GM12878 (cell line): Measurements from ENCODE around the gene NSL1. TPM values are rescaled to one million over a fixed set of nuclear protein-coding genes. Genes with fewer than 3 reads are reported as not detected.

Source experiments
- ATAC-seq: fragments of 200-7000 bp; cut with Tn5 transposase; 3 replicates; pipeline ENCODE4 v1.9.1; 2020; ENCODE audit warnings: mild to moderate bottlenecking, moderate library complexity
- BruUV-seq: library from RNA; stranded (reverse); fragments of 400-500 nt; replicated peaks from 2 replicates; lab custom pipeline; 2021; lab: Mats Ljungman, UMichigan
- CTCF ChIA-PET: fragments of 300-600 bp; sonication (Branson Sonifier 250); formaldehyde crosslinking; extraction: SDS; loops from one replicate; lab custom pipeline; 2021; ENCODE audit warnings: inconsistent platforms; lab: Yijun Ruan, JAX
- POLR2A ChIA-PET: fragments of 350-600 bp; formaldehyde crosslinking; extraction: SDS; loops from one replicate; lab custom pipeline; 2021; ENCODE audit warnings: inconsistent platforms; lab: Charles Lee
- RAD21 ChIA-PET: fragments of 300-600 bp; sonication (Branson Sonifier 250); formaldehyde crosslinking; loops from one replicate; lab custom pipeline; 2023; ENCODE audit warnings: antibody characterized with exemption; ENCODE audit not compliant: unreplicated experiment; lab: Charles Lee
- SMC1A ChIA-PET: fragments of 300-600 bp; sonication (Branson Sonifier 250); formaldehyde crosslinking; loops from one replicate; lab custom pipeline; 2023; ENCODE audit not compliant: unreplicated experiment, uncharacterized antibody; lab: Charles Lee
- DNase-seq: peaks from one replicate; pipeline ENCODE4 v3.0.0-alpha.2; 2011; ENCODE audit warnings: low read depth, low spot score
- FAIRE-seq: peaks from 3 replicates; lab custom pipeline; 2011; peaks lifted over from hg19 to GRCh38; lab: Jason Lieb, UNC
- H2AFZ ChIP-seq: 2 replicates; pipeline ENCODE4 v1.6.0; 2011; ENCODE audit warnings: low read depth, low read length, control low read depth; ENCODE audit not compliant: control insufficient read depth
- H3K27ac ChIP-seq: 2 replicates; pipeline ENCODE4 v1.5.1; 2011; ENCODE audit warnings: control low read depth; ENCODE audit not compliant: control insufficient read depth, insufficient read depth
- H3K27me3 ChIP-seq, 2 experiments: replicated peaks in 1 of 2; 2 replicates each; pipeline versions ENCODE4 v1.6.0 to v1.6.1; 2011; ENCODE audit warnings: low read length in 1 of 2; ENCODE audit not compliant: control insufficient read depth in 2 of 2, insufficient read depth in 2 of 2
- H3K36me3 ChIP-seq, 2 experiments: 2 replicates each; pipeline ENCODE4 v1.5.1; 2011; ENCODE audit warnings: low read length in 1 of 2; ENCODE audit not compliant: control insufficient read depth in 2 of 2, insufficient read depth in 2 of 2
- H3K4me1 ChIP-seq: 2 replicates; pipeline ENCODE4 v1.6.1; 2011; ENCODE audit warnings: mild to moderate bottlenecking, low read length, moderate library complexity, mixed read lengths; ENCODE audit not compliant: control insufficient read depth, insufficient read depth
- H3K4me2 ChIP-seq: 2 replicates; pipeline ENCODE4 v1.6.0; 2011; ENCODE audit warnings: control low read depth; ENCODE audit not compliant: control insufficient read depth, insufficient read depth
- H3K4me3 ChIP-seq: fragments of 200-600 bp; sonication (generic); 2 replicates; pipeline ENCODE4 v1.5.1; 2016
- H3K79me2 ChIP-seq: 2 replicates; pipeline ENCODE4 v1.6.0; 2011; ENCODE audit warnings: low read length; ENCODE audit not compliant: control insufficient read depth, insufficient read depth
- H3K9ac ChIP-seq: 2 replicates; pipeline ENCODE4 v1.8.0; 2011; ENCODE audit warnings: low read length, control low read depth, mixed read lengths; ENCODE audit not compliant: control insufficient read depth, insufficient read depth
- H3K9me3 ChIP-seq: replicated peaks from 3 replicates; pipeline ENCODE4 v1.5.1; 2011; ENCODE audit warnings: mild to moderate bottlenecking, low read length; ENCODE audit not compliant: control insufficient read depth, insufficient read depth
- H4K20me1 ChIP-seq: 2 replicates; pipeline ENCODE4 v1.6.0; 2011; ENCODE audit not compliant: control insufficient read depth, insufficient read depth
- BHLHE40 ChIP-seq, 2 experiments: fragments of 450-650 bp in 1 of 2; IDR thresholded peaks; 2 replicates each; pipeline ENCODE4 v1.6.1; 2011 to 2017; ENCODE audit warnings: low read depth in 2 of 2, borderline replicate concordance in 1 of 2, improper control_type of control experiment in 1 of 2, low read length in 1 of 2, mild to moderate bottlenecking in 1 of 2
- ELK1 ChIP-seq: IDR thresholded peaks from 2 replicates; pipeline ENCODE4 v1.6.1; 2012; ENCODE audit warnings: low read depth, low read length, improper control_type of control experiment
- MEF2B ChIP-seq: fragments of 450-650 bp; IDR thresholded peaks from 2 replicates; pipeline ENCODE4 v1.6.1; 2018; ENCODE audit warnings: mild to moderate bottlenecking, moderate library complexity; ENCODE audit not compliant: partially characterized antibody, poor library complexity, severe bottlenecking
- MYB ChIP-seq: fragments of 150-350 bp; IDR thresholded peaks from 2 replicates; pipeline ENCODE4 v1.6.1; 2014; ENCODE audit warnings: mild to moderate bottlenecking, low read depth, low read length, borderline replicate concordance
- NR2F1 ChIP-seq: fragments of 450-650 bp; conservative IDR thresholded peaks from 2 replicates; pipeline ENCODE4 v1.6.1; 2017; ENCODE audit warnings: mild to moderate bottlenecking
- POLR2AphosphoS2 ChIP-seq: IDR thresholded peaks from 2 replicates; pipeline ENCODE4 v1.6.1; 2011; ENCODE audit warnings: low read depth, mild to moderate bottlenecking, low read length, improper control_type of control experiment, moderate library complexity
- RAD21 ChIP-seq: IDR thresholded peaks from 2 replicates; pipeline ENCODE4 v1.6.1; 2011; ENCODE audit warnings: mild to moderate bottlenecking, low read depth, low read length, moderate library complexity; ENCODE audit not compliant: insufficient read depth
- SRF ChIP-seq, 2 experiments: IDR thresholded peaks; 2 replicates each; pipeline ENCODE4 v1.6.1; 2011; ENCODE audit warnings: low read depth in 2 of 2, low read length in 2 of 2, mild to moderate bottlenecking in 1 of 2, moderate library complexity in 1 of 2
- TCF12 ChIP-seq: IDR thresholded peaks from 2 replicates; pipeline ENCODE4 v1.6.1; 2011; ENCODE audit warnings: low read depth, mild to moderate bottlenecking, low read length
- ZNF592 ChIP-seq: fragments of 450-650 bp; IDR thresholded peaks from 2 replicates; pipeline ENCODE4 v1.6.1; 2017; ENCODE audit warnings: mild to moderate bottlenecking, moderate library complexity
- WGBS: methylation state at CpG from one replicate; pipeline ENCODE4 v1.1.6; 2016; ENCODE audit warnings: low lambda C conversion rate; ENCODE audit not compliant: insufficient replicate concordance, insufficient coverage; ENCODE audit errors: missing lambda C conversion rate; 5-methylcytosine and 5-hydroxymethylcytosine counted together
- in situ Hi-C: fragments of 300-500 bp; cut with MboI; formaldehyde crosslinking; loops from 9 replicates; pipeline ENCODE4 v1.14.3; 2018; ENCODE audit warnings: mixed read lengths
- intact Hi-C: fragments of 100-400 bp; cut with micrococcal nuclease; formaldehyde crosslinking; loops from one replicate; pipeline ENCODE4 v1.14.2; 2022; ENCODE audit not compliant: unreplicated experiment
- polyA plus RNA-seq, 11 experiments: library from polyadenylated mRNA; depleted of rRNA in 4 of 11; unstranded in 6 of 11; stranded (reverse) in 5 of 11; fragments of >200 nt; fragmentation: Nextera tagmentation in 4 of 11; fragmentation: Illumina TruSeq in 1 of 11; extraction: Ambion mirVana in 4 of 11; extraction: Trizol in 1 of 11; gene quantifications; 1 replicate in 1 of 11; 2 replicates in 10 of 11; pipeline versions ENCODE4 v1.2.1 to v1.2.3, GENCODE V29; 2011 to 2016; ENCODE audit warnings: inconsistent platforms in 2 of 11, missing spikeins in 2 of 11, low read depth in 1 of 11
- total RNA-seq, 4 experiments: library from RNA; depleted of rRNA in 3 of 4; stranded (reverse); fragments of >200 nt in 3 of 4; fragmentation: Illumina TruSeq in 1 of 4; extraction: Trizol in 1 of 4; gene quantifications; 2 replicates each; pipeline versions ENCODE4 v1.2.1 to v1.2.3, GENCODE V29; 2013 to 2021

Gene NSL1
- total and polyA plus RNA-seq, 10 of the 15 experiments (the other 5 are each of a cell fraction or from before 2014, with no cell fraction given) = 36.7 to 74.2 (median 46.4) TPM

GRCh38 chr1:212777151-212777550 lies 14.4 kb downstream of the NSL1 start:
- BruUV-seq = no TSS peak
- H3K27ac ChIP-seq = no peak overlapping the region
- POLR2A ChIA-PET = interaction anchor here (1.0 kb wide), 1 partner anchor 9 kb away, joined by 3 read pairs; no protein-coding TSS in a partner anchor
- no peaks in the 10 kb centered on the region for H3K79me2 ChIP-seq
- intact Hi-C loops = no loop called here
- SMC1A ChIA-PET = interaction anchor here (0.7 to 2.1 kb wide), 15 partner anchors 8 to 321 kb away, joined by 3 to 11 read pairs (median 4); no protein-coding TSS in a partner anchor
- H3K9ac ChIP-seq = no peak overlapping the region
- H3K27me3 ChIP-seq = no peaks in the 10 kb centered on the region
- no peaks in the 10 kb centered on the region for H4K20me1 ChIP-seq
- no peak overlapping the region for H3K4me3 ChIP-seq
- no peaks in the 10 kb centered on the region; a peak in 1 of 4 replicates for H3K36me3 ChIP-seq
- no peak overlapping the region for H3K4me2 ChIP-seq
- no peaks in the 10 kb centered on the region; the same call in 2 of the 3 replicates for H3K9me3 ChIP-seq
- no peak for ATAC-seq
- RAD21 ChIA-PET = interaction anchor here (0.9 to 1.7 kb wide), 9 partner anchors 14 to 321 kb away, joined by 3 to 6 read pairs (median 3); partner anchors contain the start of gene NSL1
- no peak overlapping the region for H2AFZ ChIP-seq
- FAIRE-seq = peak; percentile 62
- peaks cover 10% of the 10 kb centered on the region; the same call in 1 of the 2 replicates for H3K4me1 ChIP-seq
- no peak for DNase-seq
- in situ Hi-C loops = no loop called here
- no peak for TF ChIP-seq BHLHE40 (IDR thresholded peaks at IDR 0.05; ENCODE audit: borderline replicate concordance in 1 of 2, low read depth in 2 of 2, low read length in 1 of 2)
- WGBS = 97% methylated on average over 3 of the region's 3 CpGs
- CTCF ChIA-PET = interaction anchor here (0.6 to 2.9 kb wide), 15 partner anchors 13 to 321 kb away, joined by 3 to 23 read pairs (median 4); no protein-coding TSS in a partner anchor

- RAD21 ChIA-PET = interaction anchor here (1.0 to 1.6 kb wide), 4 partner anchors 22 to 110 kb away, joined by 3 to 4 read pairs (median 3); no protein-coding TSS in a partner anchor
- CTCF ChIA-PET = interaction anchor here (4.7 kb wide), 1 partner anchor 110 kb away, joined by 22 read pairs; no protein-coding TSS in a partner anchor
- SMC1A ChIA-PET = interaction anchor here (0.6 to 1.2 kb wide), 2 partner anchors 74 to 102 kb away, joined by 3 to 4 read pairs; no protein-coding TSS in a partner anchor
- H2AFZ ChIP-seq = no peak overlapping the region
- peaks cover under 1% of the 10 kb centered on the region; the same call in 1 of the 2 replicates for H3K4me1 ChIP-seq
- POLR2A ChIA-PET = no interaction called here
- FAIRE-seq (no peak), ATAC-seq (no peak), DNase-seq (no peak)
- no peak overlapping the region for H3K4me3 ChIP-seq
- in situ Hi-C loops (no loop called here), intact Hi-C loops (no loop called here)
- H3K9me3 ChIP-seq = peaks cover 10% of the 10 kb centered on the region
- no peaks in the 10 kb centered on the region for H3K27me3 ChIP-seq
- no peak overlapping the region for H3K4me2 ChIP-seq
- no peaks in the 10 kb centered on the region for H4K20me1 ChIP-seq
- no peak overlapping the region for H3K9ac ChIP-seq
- H3K79me2 ChIP-seq = peaks cover 7% of the 10 kb centered on the region
- H3K36me3 ChIP-seq = no peaks in the 10 kb centered on the region; a peak in 1 of 4 replicates
- BruUV-seq = no TSS peak
- H3K27ac ChIP-seq = no peak overlapping the region
- TF ChIP-seq MYB = no peak
- TF ChIP-seq RAD21 = no peak
- no peak for TF ChIP-seq TCF12
- TF ChIP-seq ELK1 = no peak
- TF ChIP-seq SRF (IDR thresholded peaks at IDR 0.05; ENCODE audit: low read depth in 2 of 2, low read length in 2 of 2) = no peak
- no peak for TF ChIP-seq NR2F1
- no peak for TF ChIP-seq ZNF592
- no peak for TF ChIP-seq POLR2AphosphoS2
- no peak for TF ChIP-seq MEF2B
These were observed 16.3 kb downstream of the NSL1 start for GRCh38 chr1:212775241-212775640.
